K562 (cell line): Measurements from ENCODE around the gene KRT35. TPM values are rescaled to one million over a fixed set of nuclear protein-coding genes. Genes with fewer than 3 reads are reported as not detected.

Experiments
- CBX1 ChIP-seq: sonication (generic); IDR thresholded peaks from 2 replicates; pipeline ENCODE4 v1.6.1; 2016; ENCODE audit warnings: antibody characterized with exemption, low read depth, mild to moderate bottlenecking
- CCAR2 ChIP-seq: fragments of 200-400 bp; formaldehyde crosslinking; IDR thresholded peaks from 2 replicates; pipeline ENCODE4 v1.6.1; 2017; ENCODE audit warnings: mild to moderate bottlenecking, low read depth, low read length
- CTBP1 ChIP-seq: fragments of 450-650 bp; IDR thresholded peaks from 2 replicates; pipeline ENCODE4 v1.6.1; 2016; ENCODE audit warnings: borderline replicate concordance
- DNMT1 ChIP-seq: fragments of 450-650 bp; IDR thresholded peaks from 2 replicates; pipeline ENCODE4 v1.6.1; 2016; ENCODE audit warnings: antibody characterized with exemption, mild to moderate bottlenecking
- ERF ChIP-seq: fragments of 450-650 bp; formaldehyde crosslinking; IDR thresholded peaks from 2 replicates; pipeline ENCODE4 v1.4.0; 2020; ENCODE audit warnings: mild to moderate bottlenecking, mixed read lengths
- ESRRB ChIP-seq: fragments of 250-450 bp; sonication (Bioruptor Pico); IDR thresholded peaks from 2 replicates; pipeline ENCODE4 v1.5.0; 2020; ENCODE audit warnings: mild to moderate bottlenecking, moderate library complexity, borderline replicate concordance
- ETV6 ChIP-seq, 3 experiments: fragments of 150-350 bp in 1 of 3; sonication (generic) in 1 of 3; formaldehyde crosslinking in 1 of 3; IDR thresholded peaks; 2 replicates each; pipeline versions ENCODE4 v1.6.1 to v1.8.0; 2014 to 2022; ENCODE audit warnings: borderline replicate concordance in 2 of 3, low read depth in 2 of 3, antibody characterized with exemption in 1 of 3, low read length in 1 of 3, mild to moderate bottlenecking in 1 of 3, missing genetic modification reagents in 1 of 3
- GABPA ChIP-seq: fragments of 200-800 bp; sonication (Bioruptor generic); conservative IDR thresholded peaks from 2 replicates; pipeline ENCODE4 v1.6.1; 2016; ENCODE audit warnings: low read depth, missing genetic modification characterization, missing compliant biosample characterization
- GATAD2B ChIP-seq: fragments of 450-650 bp; IDR thresholded peaks from 2 replicates; pipeline ENCODE4 v1.6.1; 2017; ENCODE audit warnings: mild to moderate bottlenecking, borderline replicate concordance
- HSF4 ChIP-seq: fragments of 250-450 bp; sonication (Bioruptor Pico); IDR thresholded peaks from 2 replicates; pipeline ENCODE4 v2.1.2; 2022; ENCODE audit warnings: mild to moderate bottlenecking, moderate library complexity, borderline replicate concordance
- JUND ChIP-seq, 2 experiments: IDR thresholded peaks; 2 replicates in 1 of 2; 3 replicates in 1 of 2; pipeline ENCODE4 v1.6.1; 2011; ENCODE audit warnings: borderline replicate concordance in 2 of 2, low read depth in 2 of 2, low read length in 2 of 2, improper control_type of control experiment in 1 of 2, missing biosample characterization in 1 of 2, missing genetic modification characterization in 1 of 2, missing genetic modification reagents in 1 of 2
- KLF16 ChIP-seq: IDR thresholded peaks from 2 replicates; pipeline ENCODE4 v1.6.1; 2016; ENCODE audit warnings: antibody characterized with exemption
- NR2C1 ChIP-seq, 2 experiments: fragments of 450-650 bp; IDR thresholded peaks; 2 replicates each; pipeline ENCODE4 v1.6.1; 2017; ENCODE audit warnings: mild to moderate bottlenecking in 2 of 2, antibody characterized with exemption in 1 of 2, inconsistent platforms in 1 of 2, missing compliant biosample characterization in 1 of 2, missing genetic modification characterization in 1 of 2
- TCF3 ChIP-seq: sonication (generic); formaldehyde crosslinking; IDR thresholded peaks from 2 replicates; pipeline ENCODE4 v1.4.0; 2020; ENCODE audit warnings: mild to moderate bottlenecking, missing genetic modification reagents
- ZHX1 ChIP-seq: fragments of 150-350 bp; conservative IDR thresholded peaks from 2 replicates; pipeline ENCODE4 v1.6.1; 2014; ENCODE audit warnings: low read length
- ZNF175 ChIP-seq: fragments of 200-800 bp; sonication (Bioruptor generic); IDR thresholded peaks from 2 replicates; pipeline ENCODE4 v1.6.1; 2016; ENCODE audit warnings: low read depth, mild to moderate bottlenecking, missing genetic modification characterization, missing compliant biosample characterization
- ZNF512 ChIP-seq: IDR thresholded peaks from 2 replicates; pipeline ENCODE4 v1.6.1; 2016; ENCODE audit warnings: missing genetic modification characterization, missing compliant biosample characterization
- ZNF830 ChIP-seq: fragments of 250-450 bp; sonication (Bioruptor Pico); IDR thresholded peaks from 2 replicates; pipeline ENCODE4 v1.5.0; 2021; ENCODE audit warnings: mild to moderate bottlenecking
- polyA plus RNA-seq, 8 experiments: library from polyadenylated mRNA; depleted of rRNA in 4 of 8; stranded (reverse) in 5 of 8; unstranded in 3 of 8; fragments of >200 nt; fragmentation: Nextera tagmentation in 2 of 8; fragmentation: Illumina TruSeq in 1 of 8; extraction: Ambion mirVana in 2 of 8; extraction: Trizol in 1 of 8; gene quantifications; 2 replicates each; pipeline versions ENCODE4 v1.2.1 to v1.2.3, GENCODE V29; 2011 to 2014; ENCODE audit warnings: inconsistent platforms in 1 of 8, missing spikeins in 1 of 8
- total RNA-seq, 7 experiments: library from RNA; depleted of rRNA in 6 of 7; stranded (reverse); fragments of >200 nt in 6 of 7; fragmentation: Illumina TruSeq in 2 of 7; extraction: Trizol in 2 of 7; gene quantifications; 2 replicates each; pipeline versions ENCODE4 v1.2.1 to v1.2.3, GENCODE V29; 2011 to 2021; ENCODE audit warnings: low replicate concordance in 1 of 7
- TF ChIP-seq, protein P1 (sequence below): fragments of 250-450 bp; sonication (Bioruptor Pico); IDR thresholded peaks from 2 replicates; pipeline ENCODE4 v1.5.0; 2020; ENCODE audit warnings: mild to moderate bottlenecking, borderline replicate concordance
- TF ChIP-seq, protein P2 (sequence below): fragments of 250-450 bp; sonication (Bioruptor Pico); IDR thresholded peaks from 2 replicates; pipeline ENCODE4 v1.6.1; 2021; ENCODE audit warnings: mild to moderate bottlenecking

KRT35 gene
- total and polyA plus RNA-seq, 9 of the 15 experiments (the other 6 are each of a cell fraction or from before 2014, with no cell fraction given): not detected

GRCh38 chr17:41496803-41497484 is 16.0 kb upstream of the KRT35 start (continued):
- TF ChIP-seq, protein P1, sequence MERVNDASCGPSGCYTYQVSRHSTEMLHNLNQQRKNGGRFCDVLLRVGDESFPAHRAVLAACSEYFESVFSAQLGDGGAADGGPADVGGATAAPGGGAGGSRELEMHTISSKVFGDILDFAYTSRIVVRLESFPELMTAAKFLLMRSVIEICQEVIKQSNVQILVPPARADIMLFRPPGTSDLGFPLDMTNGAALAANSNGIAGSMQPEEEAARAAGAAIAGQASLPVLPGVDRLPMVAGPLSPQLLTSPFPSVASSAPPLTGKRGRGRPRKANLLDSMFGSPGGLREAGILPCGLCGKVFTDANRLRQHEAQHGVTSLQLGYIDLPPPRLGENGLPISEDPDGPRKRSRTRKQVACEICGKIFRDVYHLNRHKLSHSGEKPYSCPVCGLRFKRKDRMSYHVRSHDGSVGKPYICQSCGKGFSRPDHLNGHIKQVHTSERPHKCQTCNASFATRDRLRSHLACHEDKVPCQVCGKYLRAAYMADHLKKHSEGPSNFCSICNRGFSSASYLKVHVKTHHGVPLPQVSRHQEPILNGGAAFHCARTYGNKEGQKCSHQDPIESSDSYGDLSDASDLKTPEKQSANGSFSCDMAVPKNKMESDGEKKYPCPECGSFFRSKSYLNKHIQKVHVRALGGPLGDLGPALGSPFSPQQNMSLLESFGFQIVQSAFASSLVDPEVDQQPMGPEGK (CRISPR knock-in tag): no peak
- TF ChIP-seq GABPA (tag): 0 out of 2 replicates have a peak, but pooled peaks have one; percentile 33
- TF ChIP-seq KLF16: 0 out of 2 replicates have a peak, but pooled peaks have one; percentile 21
- no peak for TF ChIP-seq CCAR2
- no peak for TF ChIP-seq ZNF512
- TF ChIP-seq, protein P2, sequence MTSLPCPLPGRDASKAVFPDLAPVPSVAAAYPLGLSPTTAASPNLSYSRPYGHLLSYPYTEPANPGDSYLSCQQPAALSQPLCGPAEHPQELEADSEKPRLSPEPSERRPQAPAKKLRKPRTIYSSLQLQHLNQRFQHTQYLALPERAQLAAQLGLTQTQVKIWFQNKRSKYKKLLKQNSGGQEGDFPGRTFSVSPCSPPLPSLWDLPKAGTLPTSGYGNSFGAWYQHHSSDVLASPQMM (CRISPR knock-in tag): no peak
- no peak; the same call in 1 of the 2 replicates for TF ChIP-seq NR2C1 (IDR thresholded peaks at IDR 0.05)
- TF ChIP-seq NR2C1 (tag; IDR thresholded peaks at IDR 0.05): no peak
- TF ChIP-seq DNMT1: no peak
- TF ChIP-seq ESRRB (CRISPR knock-in tag): no peak
- TF ChIP-seq ZNF830 (CRISPR knock-in tag): no peak
- TF ChIP-seq GATAD2B: no peak
- TF ChIP-seq TCF3 (CRISPR knock-in tag): no peak
- TF ChIP-seq ZNF175: no peak
- TF ChIP-seq CTBP1: peak; percentile 88
- TF ChIP-seq JUND (IDR thresholded peaks at IDR 0.05; ENCODE audit: borderline replicate concordance, low read depth, low read length): peak; percentile 50; the same call in 1 of the 2 replicates
- TF ChIP-seq JUND (tag; IDR thresholded peaks at IDR 0.05; ENCODE audit: borderline replicate concordance, low read depth, low read length): no peak; the same call in 2 of the 3 replicates
- TF ChIP-seq CBX1: peak; percentile 66; the same call in 1 of the 2 replicates
- TF ChIP-seq ERF (CRISPR knock-in tag): no peak
- TF ChIP-seq ZHX1: 0 out of 2 replicates have a peak, but pooled peaks have one; percentile 62
- no peak for TF ChIP-seq HSF4 (CRISPR knock-in tag)
- no peak for TF ChIP-seq ETV6 (IDR thresholded peaks at IDR 0.05; ENCODE audit: borderline replicate concordance in 1 of 2, low read depth in 2 of 2, low read length in 1 of 2)
- no peak for TF ChIP-seq ETV6 (CRISPR knock-in tag; IDR thresholded peaks at IDR 0.05; ENCODE audit: borderline replicate concordance)
